NT2/D1 (cell line): ENCODE measurements around the gene TAF11L7.
"Not testable (repeated sequence)": the region's sequence is repeated elsewhere in the genome, so short reads cannot be mapped to it uniquely, and the experiment has no call there.

Experiments used
- DNase-seq: peaks from one replicate; pipeline ENCODE4 v3.0.0-alpha.2; 2011; ENCODE audit warnings: low read depth, low spot score
- H3K27me3 ChIP-seq: 2 replicates; pipeline ENCODE4 v1.6.0; 2011; ENCODE audit warnings: mild to moderate bottlenecking; ENCODE audit not compliant: insufficient read length, insufficient read depth
- H3K36me3 ChIP-seq: 2 replicates; pipeline ENCODE4 v1.6.1; 2011; ENCODE audit warnings: mild to moderate bottlenecking, low read length, mixed read lengths; ENCODE audit not compliant: insufficient read depth, insufficient read length
- H3K4me1 ChIP-seq: 2 replicates; pipeline ENCODE4 v1.5.1; 2011; ENCODE audit not compliant: insufficient read depth, insufficient read length
- H3K4me3 ChIP-seq: 2 replicates; pipeline ENCODE4 v1.5.1; 2011; ENCODE audit warnings: low read depth; ENCODE audit not compliant: insufficient read length
- H3K9ac ChIP-seq: 2 replicates; pipeline ENCODE4 v1.6.0; 2011; ENCODE audit warnings: low read depth; ENCODE audit not compliant: insufficient read length
- H3K9me3 ChIP-seq: 2 replicates; pipeline ENCODE4 v1.5.1; 2011; ENCODE audit warnings: mild to moderate bottlenecking, low read length; ENCODE audit not compliant: insufficient read depth
- SUZ12 ChIP-seq: IDR thresholded peaks from 2 replicates; pipeline ENCODE4 v1.6.1; 2011; ENCODE audit not compliant: insufficient read length, insufficient read depth; ENCODE audit errors: extremely low read depth
- YY1 ChIP-seq: IDR thresholded peaks from 2 replicates; pipeline ENCODE4 v1.6.1; 2011; ENCODE audit not compliant: insufficient read length, insufficient read depth
- ZNF274 ChIP-seq: IDR thresholded peaks from 2 replicates; pipeline ENCODE4 v1.6.1; 2011; ENCODE audit warnings: mild to moderate bottlenecking, low read depth, low read length

TAF11L7 gene

GRCh38 chr5:17604951-17605350 is 19.4 kb upstream of the TAF11L7 start:
- Histone ChIP-seq H3K9ac (no peak overlapping the region), H3K9me3 (no peaks in the 10 kb centered on the region), H3K27me3 (no peaks in the 10 kb centered on the region), H3K4me1 (no peaks in the 10 kb centered on the region), H3K4me3 (no peak overlapping the region), H3K36me3 (no peaks in the 10 kb centered on the region)
- TF ChIP-seq SUZ12 (no peak), YY1 (no peak), ZNF274 (no peak)
- DNase-seq, result no peak

- not testable (repeated sequence) for DNase-seq, H3K36me3 ChIP-seq, H3K4me3 ChIP-seq, H3K27me3 ChIP-seq, H3K9me3 ChIP-seq, H3K9ac ChIP-seq, H3K4me1 ChIP-seq
These were observed 18.3 kb upstream of the TAF11L7 start, which contains the start of gene TAF11L11 for GRCh38 chr5:17603880-17604279. TSS of gene TAF11L11 (plus strand) at chr5:17604183.

- not testable (repeated sequence) for H3K4me1 ChIP-seq, H3K4me3 ChIP-seq, H3K27me3 ChIP-seq, H3K9me3 ChIP-seq, H3K36me3 ChIP-seq, DNase-seq, H3K9ac ChIP-seq
These were observed 12.2 kb upstream of the TAF11L7 start, which contains the start of gene TAF11L10 for GRCh38 chr5:17597728-17598127. TSS of gene TAF11L10 (minus strand) at chr5:17597828.

- H3K9me3 ChIP-seq, H3K4me1 ChIP-seq, H3K36me3 ChIP-seq, H3K27me3 ChIP-seq, H3K9ac ChIP-seq, DNase-seq, H3K4me3 ChIP-seq: not testable (repeated sequence)
These were observed 8.7 kb upstream of the TAF11L7 start, which contains the start of gene TAF11L9 for GRCh38 chr5:17594255-17594654. TSS of gene TAF11L9 (minus strand) at chr5:17594394.

- H3K27me3 ChIP-seq, H3K4me3 ChIP-seq, H3K36me3 ChIP-seq, H3K9me3 ChIP-seq, DNase-seq, H3K9ac ChIP-seq, H3K4me1 ChIP-seq: not testable (repeated sequence)
These were observed 5.3 kb upstream of the TAF11L7 start, which contains the start of gene TAF11L8 for GRCh38 chr5:17590860-17591259. TSS of gene TAF11L8 (minus strand) at chr5:17590960.
